ENCODE results near the gene CCSER2.

DNA sequence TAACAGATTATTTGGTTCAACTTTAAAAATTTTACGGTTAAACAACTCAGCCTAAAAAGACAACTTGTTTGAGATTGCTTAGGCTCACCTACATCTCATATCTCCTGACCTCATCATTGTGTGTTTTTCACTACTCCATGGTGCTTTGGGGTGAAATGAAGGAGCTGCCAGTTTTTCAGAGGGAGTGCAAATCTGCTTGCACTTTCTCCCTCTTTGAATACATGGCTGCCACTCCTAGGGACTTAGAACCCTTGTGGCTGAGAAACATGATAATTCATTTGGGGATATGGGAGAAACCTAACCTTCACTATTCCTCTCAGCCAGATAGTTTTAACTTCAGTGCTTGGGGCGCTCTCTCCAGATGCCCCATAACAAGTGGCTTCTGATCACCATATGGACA is 2.7 kb downstream of the CCSER2 start:
- TF ChIP-seq, protein P1, sequence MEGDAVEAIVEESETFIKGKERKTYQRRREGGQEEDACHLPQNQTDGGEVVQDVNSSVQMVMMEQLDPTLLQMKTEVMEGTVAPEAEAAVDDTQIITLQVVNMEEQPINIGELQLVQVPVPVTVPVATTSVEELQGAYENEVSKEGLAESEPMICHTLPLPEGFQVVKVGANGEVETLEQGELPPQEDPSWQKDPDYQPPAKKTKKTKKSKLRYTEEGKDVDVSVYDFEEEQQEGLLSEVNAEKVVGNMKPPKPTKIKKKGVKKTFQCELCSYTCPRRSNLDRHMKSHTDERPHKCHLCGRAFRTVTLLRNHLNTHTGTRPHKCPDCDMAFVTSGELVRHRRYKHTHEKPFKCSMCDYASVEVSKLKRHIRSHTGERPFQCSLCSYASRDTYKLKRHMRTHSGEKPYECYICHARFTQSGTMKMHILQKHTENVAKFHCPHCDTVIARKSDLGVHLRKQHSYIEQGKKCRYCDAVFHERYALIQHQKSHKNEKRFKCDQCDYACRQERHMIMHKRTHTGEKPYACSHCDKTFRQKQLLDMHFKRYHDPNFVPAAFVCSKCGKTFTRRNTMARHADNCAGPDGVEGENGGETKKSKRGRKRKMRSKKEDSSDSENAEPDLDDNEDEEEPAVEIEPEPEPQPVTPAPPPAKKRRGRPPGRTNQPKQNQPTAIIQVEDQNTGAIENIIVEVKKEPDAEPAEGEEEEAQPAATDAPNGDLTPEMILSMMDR (IDR thresholded peaks at IDR 0.05) = no peak
- TF ChIP-seq EZH2 (IDR thresholded peaks at IDR 0.05; ENCODE audit: borderline replicate concordance, insufficient read depth, low read depth, low read length, poor library complexity, severe bottlenecking) = no peak
